HG03442 (cell line): ENCODE data around the gene CFAP74.

ENCODE experiments used
- ATAC-seq: cut with Tn5 transposase; IDR thresholded peaks from one replicate; pipeline ENCODE4 v1.9.1; 2021; ENCODE audit warnings: mild to moderate bottlenecking, moderate library complexity; ENCODE audit not compliant: unreplicated experiment

Gene CFAP74, protein sequence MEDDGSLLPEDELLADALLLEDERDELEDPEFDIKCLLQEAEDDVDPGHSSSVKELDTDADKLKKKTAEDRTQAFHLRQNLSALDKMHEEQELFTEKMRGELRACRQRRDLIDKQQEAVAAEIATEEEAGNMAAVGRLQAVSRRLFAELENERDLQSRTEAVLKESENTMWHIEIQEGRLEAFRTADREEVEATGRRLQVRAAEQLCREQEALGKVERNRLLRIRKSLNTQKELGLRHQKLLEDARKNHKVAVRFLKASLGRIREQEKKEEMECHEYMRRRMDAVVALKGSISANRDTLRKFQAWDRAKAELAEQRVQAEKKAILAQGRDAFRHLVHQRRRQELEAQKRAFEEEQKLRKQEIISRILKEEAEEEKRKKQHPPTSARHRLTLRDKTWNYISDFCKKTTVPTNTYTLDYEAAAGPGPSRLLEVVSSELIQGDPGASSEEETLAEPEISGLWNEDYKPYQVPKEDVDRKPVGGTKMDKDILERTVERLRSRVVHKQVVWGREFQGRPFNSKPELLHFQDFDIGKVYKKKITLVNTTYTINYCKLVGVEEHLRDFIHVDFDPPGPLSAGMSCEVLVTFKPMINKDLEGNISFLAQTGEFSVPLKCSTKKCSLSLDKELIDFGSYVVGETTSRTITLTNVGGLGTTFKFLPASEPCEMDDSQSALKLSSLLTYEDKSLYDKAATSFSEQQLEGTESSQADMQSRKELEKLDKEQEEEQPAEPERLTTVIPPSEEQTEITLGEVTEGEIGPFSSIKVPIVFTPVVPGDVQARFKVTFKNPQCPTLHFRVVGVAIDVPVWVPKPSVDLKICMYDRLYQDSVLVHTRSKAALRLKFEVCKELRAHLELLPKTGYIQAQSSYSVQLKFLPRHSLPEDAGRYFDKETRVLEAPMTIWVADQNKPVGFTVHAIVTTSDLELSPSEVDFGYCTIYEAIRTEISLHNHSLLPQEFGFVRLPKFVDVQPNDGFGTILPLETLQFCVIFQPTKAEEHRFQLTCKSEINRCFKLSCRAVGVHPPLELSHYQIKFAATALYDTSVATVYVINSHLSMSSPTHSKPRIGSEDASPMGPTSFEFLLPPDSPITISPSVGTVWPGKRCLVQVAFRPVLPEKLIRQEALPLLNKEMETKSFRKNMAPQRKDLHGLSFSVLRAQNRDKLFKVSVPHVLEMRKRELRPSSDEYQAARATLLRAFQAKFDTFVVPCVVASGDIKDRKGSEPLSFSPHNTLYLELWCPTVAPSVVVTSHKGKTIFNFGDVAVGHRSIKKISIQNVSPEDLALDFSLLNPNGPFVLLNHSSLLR (N-terminal part only)

DNA sequence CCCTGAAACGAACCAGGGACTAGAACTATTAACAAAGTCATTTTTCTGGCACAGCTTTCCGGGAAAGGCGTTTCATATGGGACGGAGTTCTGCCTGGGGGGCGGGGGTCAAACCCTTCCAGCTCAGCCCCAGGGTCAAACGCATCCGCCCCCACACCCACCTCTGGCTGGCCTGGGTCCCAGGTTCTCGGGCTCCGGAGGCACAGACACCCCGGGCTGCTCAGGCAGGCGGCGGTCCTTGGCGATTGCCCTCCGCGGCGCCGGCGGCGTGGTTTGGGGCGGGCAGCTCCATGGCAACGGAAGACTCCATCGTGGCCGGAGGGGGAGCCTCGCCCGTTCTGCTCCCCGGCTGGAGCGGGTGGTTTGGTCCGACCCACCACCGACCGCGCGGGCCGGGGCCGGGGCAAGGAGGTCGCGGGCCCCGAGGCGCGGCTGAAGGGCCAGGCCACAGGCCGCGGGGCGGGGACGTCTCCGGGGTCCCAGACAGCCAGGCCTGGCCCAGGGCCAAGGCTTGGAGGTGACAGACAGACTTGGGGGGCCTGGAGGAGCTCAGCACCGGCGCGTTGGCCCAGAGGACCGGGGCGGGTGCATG, at the start of gene CFAP74:
Gene CFAP74, minus strand, starts transcription at position 246 of the 591 bp plus-strand sequence. CDS start 12,830 bp downstream, outside the sequence.
- ATAC-seq, result no peak

DNA sequence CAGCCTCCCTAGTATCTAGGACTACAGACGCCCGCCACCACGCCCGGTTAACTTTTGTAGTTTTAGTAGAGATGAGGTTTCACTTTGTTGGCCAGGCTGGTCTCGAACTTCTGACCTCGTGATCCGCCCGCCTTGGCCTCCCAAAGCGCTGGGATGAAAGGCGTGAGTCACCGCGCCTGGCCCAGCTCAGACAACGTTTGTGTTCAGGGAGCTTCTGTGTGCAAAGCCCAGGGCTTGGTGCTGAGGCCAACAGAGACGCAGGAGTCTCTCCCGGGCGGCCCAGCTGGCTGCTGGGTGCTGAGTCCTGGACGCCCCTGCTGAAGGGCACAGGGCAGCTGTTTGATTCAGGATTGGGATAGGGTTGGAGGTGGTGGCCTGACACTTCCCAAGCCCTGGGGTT, 49.6 kb upstream of the CFAP74 start:
- ATAC-seq, result no peak

- no peak for ATAC-seq
These were observed 49.2 kb upstream of the CFAP74 start for GRCh38 chr1:2052756-2053155.

GRCh38 chr1:2052054-2052679, 48.6 kb upstream of the CFAP74 start:
- no peak for ATAC-seq

DNA sequence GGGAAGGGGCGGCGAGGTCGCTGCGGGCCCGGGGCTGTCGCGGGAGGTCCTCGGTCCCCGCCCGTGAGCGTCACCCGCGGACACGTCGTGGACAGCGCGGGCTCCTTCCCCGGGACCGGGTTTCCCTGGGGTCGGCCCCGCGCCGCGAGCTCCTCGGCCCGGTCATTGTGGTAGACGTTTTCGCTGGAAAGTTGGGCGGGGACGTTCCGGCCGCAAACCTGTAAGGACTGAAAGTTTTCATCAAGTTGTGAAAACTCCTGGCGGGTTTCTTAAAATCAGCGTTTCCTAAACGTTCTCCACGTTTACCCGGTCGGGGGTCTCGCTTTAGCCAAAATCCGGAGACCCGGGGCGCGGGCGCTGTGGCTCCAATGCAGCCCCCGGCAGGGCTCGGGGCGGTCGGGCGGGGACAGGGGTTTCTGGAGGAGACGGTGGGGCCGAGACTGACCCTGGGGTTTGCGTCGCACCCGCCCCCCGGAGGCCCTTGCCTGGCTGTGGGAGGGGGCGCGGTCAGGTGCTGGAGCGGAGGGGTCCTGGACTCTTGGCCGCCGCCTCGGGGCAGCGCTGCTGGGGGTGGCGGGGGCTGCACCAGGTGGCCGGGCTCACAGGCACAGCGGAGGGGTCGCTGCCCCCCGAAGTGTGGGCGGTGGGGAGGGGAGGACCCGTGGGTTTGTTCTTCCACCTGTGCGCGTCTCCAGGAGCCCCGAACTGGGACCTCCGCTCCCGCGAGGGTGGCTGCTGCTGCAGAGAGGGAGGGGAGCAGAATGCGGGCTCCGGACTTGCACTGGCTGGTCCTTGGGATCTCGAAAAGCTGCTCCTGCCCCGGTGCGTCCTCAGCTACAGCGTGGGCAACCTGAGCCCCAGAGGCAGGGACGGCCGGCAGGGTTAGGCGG, 47.5 kb upstream of the CFAP74 start:
- no peak for ATAC-seq

GRCh38 chr1:2050461-2050792, 46.8 kb upstream of the CFAP74 start:
- no peak for ATAC-seq

- ATAC-seq, result peak; percentile 76
These were observed 46.3 kb upstream of the CFAP74 start, which contains the start of gene PRKCZ for GRCh38 chr1:2049718-2050431. PRKCZ (plus strand) TSS chr1:2050411; CDS start chr1:2050631, 220 bp downstream.

GRCh38 chr1:2049225-2049717, 45.7 kb upstream of the CFAP74 start:
- no peak for ATAC-seq

GRCh38 chr1:2047749-2048729, 44.5 kb upstream of the CFAP74 start:
- ATAC-seq, result no peak

DNA sequence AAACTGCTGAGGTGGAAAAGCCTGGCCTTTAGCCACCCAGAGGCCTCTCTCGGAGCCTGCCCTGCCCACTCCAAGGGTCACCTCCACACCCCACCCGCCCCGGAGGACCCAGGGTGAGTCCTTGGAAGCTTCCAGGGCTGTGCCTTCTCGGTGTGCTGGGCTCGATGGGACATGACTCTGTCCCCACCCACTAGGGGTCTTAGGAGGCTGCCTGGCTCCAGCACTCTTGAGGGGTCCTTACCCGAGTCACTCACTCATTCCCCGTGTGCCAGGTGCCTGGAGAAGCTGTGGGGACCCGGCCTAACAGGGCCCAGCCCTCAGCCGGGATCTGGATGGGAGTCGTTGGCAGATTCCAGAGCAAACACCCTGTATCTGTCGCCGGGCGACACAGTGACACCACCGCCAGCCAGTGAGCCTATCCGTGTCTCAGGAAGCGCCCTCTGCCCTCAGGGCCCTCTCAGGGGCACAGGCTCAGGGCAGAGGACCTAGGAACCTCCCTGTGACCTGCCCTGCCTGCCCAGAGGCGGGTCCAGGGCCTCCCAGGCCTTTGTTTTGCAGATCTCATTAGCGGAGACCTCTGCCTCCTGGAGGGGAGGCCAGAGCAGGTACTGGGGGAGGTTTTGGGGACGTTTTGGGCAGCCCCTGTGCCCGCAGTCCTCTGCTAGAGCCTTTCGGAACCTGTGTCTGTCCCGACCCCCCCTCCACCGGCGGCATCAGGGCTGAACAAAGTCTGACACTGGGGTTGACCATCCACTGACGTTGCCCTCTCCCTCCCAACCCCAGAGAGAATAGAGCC, 43.6 kb upstream of the CFAP74 start:
- ATAC-seq, result no peak

DNA sequence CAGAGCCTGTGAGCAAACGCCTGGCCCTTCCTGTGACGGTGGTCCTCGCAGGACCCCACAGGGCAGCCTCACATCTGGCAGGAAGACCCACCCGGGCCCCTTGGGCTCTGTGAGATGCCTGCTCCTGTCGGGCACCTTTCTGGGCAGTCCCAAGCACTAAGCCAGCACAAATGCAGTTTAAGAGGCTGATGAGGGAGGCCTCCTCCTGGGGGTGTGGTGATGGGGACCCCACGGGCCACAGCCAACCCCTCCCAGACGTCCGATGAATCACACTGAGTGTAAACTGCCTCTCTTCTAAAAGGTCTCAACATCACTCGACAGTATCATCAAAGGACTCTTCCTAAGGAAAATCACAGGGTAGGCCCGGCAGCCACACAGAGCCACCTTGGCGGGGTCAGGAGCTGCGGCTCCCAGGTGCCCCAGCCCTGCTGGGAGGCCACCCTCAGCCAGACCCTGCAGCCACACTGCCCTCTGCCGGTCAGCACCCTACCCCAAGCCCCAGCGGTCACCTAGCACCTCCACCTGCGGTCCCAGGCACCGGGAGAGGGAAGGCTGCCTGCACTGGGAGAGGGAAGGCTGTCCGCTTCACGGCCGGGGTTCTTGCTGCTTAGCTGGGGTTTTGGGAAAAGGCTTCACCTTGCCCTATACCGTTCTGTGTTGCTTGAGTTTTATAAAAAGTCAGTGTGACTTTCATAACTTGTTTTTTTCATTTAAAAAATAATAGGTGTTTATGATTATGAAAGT, 42.8 kb upstream of the CFAP74 start:
- no peak for ATAC-seq

- no peak for ATAC-seq
These were observed 42.0 kb upstream of the CFAP74 start for GRCh38 chr1:2045468-2046173.

GRCh38 chr1:2044510-2045319, 41.1 kb upstream of the CFAP74 start:
- no peak for ATAC-seq

- ATAC-seq, result no peak
These were observed 40.3 kb upstream of the CFAP74 start for GRCh38 chr1:2043886-2044285.
